HG03575 (cell line): ENCODE data around the gene ZNF814.
A peak's percentile ranks its signal among the peaks of the same experiment; 100 is the strongest.
"Not testable (repeated sequence)": the region's sequence is repeated elsewhere in the genome, so short reads cannot be mapped to it uniquely, and the experiment has no call there.

ENCODE experiments used
- ATAC-seq: cut with Tn5 transposase; IDR thresholded peaks from one replicate; pipeline ENCODE4 v1.9.1; 2021; ENCODE audit not compliant: unreplicated experiment, insufficient number of reproducible peaks, low FRiP score; ENCODE audit errors: extremely low read depth

The ZNF814 gene

GRCh38 chr19:57821095-57821494 is 67.7 kb downstream of the ZNF814 start:
- not testable (repeated sequence) for ATAC-seq

GRCh38 chr19:57820599-57820998 is 68.2 kb downstream of the ZNF814 start:
- no peak for ATAC-seq

- peak; percentile 59 for ATAC-seq
Measured at GRCh38 chr19:57819475-57820148, 69.2 kb downstream of the ZNF814 start.

- no peak for ATAC-seq
Measured at GRCh38 chr19:57818378-57818777, 70.5 kb downstream of the ZNF814 start.

- ATAC-seq, result no peak
Measured at GRCh38 chr19:57817976-57818375, 70.9 kb downstream of the ZNF814 start.

GRCh38 chr19:57816652-57817051 is 72.2 kb downstream of the ZNF814 start:
- no peak for ATAC-seq

GRCh38 chr19:57815247-57816075 is 73.4 kb downstream of the ZNF814 start:
- no peak for ATAC-seq

- no peak for ATAC-seq
Measured at GRCh38 chr19:57814505-57815246, 74.2 kb downstream of the ZNF814 start, which contains the start of gene ZNF552. Gene ZNF552, minus strand, starts transcription at chr19:57814913. Its CDS starts 170 bp downstream, at chr19:57814743.

GRCh38 chr19:57813919-57814504 is 74.8 kb downstream of the ZNF814 start:
- no peak for ATAC-seq

GRCh38 chr19:57812975-57813820 is 75.6 kb downstream of the ZNF814 start:
- not testable (repeated sequence) for ATAC-seq

GRCh38 chr19:57812226-57812625 is 76.6 kb downstream of the ZNF814 start:
- ATAC-seq, result no peak

- ATAC-seq, result not testable (repeated sequence)
Measured at GRCh38 chr19:57810410-57811295, 78.2 kb downstream of the ZNF814 start.

GRCh38 chr19:57807541-57807940 is 81.3 kb downstream of the ZNF814 start:
- ATAC-seq, result no peak

GRCh38 chr19:57803594-57804325 is 85.1 kb downstream of the ZNF814 start:
- no peak for ATAC-seq

GRCh38 chr19:57803265-57803593 is 85.6 kb downstream of the ZNF814 start:
- ATAC-seq, result no peak

- no peak for ATAC-seq
Measured at GRCh38 chr19:57802269-57802668, 86.6 kb downstream of the ZNF814 start.

- ATAC-seq, result no peak
Measured at GRCh38 chr19:57800696-57801095, 88.1 kb downstream of the ZNF814 start.
